AG20443 (cell line): ENCODE measurements around the gene NCLN.
"Not testable (repeated sequence)": the region's sequence is repeated elsewhere in the genome, so short reads cannot be mapped to it uniquely, and the experiment has no call there.

Source experiments
- DNase-seq: peaks from one replicate; pipeline ENCODE4 v3.0.0; 2012; ENCODE audit warnings: low spot score, mixed read lengths

NCLN gene

GRCh38 chr19:3185461-3186159 is at the start of gene NCLN:
NCLN (plus strand) TSS chr19:3185930; CDS start chr19:3186031, 101 bp downstream.
- DNase-seq, result peak; percentile 96

GRCh38 chr19:3135961-3136683 is 49.6 kb upstream of the NCLN start, which contains the start of gene GNA15:
GNA15 (plus strand) TSS chr19:3136033; CDS start chr19:3136451, 418 bp downstream.
- no peak for DNase-seq

- DNase-seq, result no peak
Observed at GRCh38 chr19:3136684-3137055, 49.1 kb upstream of the NCLN start.

GRCh38 chr19:3137119-3137518 is 48.6 kb upstream of the NCLN start:
- DNase-seq, result no peak

GRCh38 chr19:3138268-3138667 is 47.5 kb upstream of the NCLN start:
- DNase-seq, result no peak

GRCh38 chr19:3140667-3141038 is 45.1 kb upstream of the NCLN start:
- DNase-seq, result no peak

- peak; percentile 93 for DNase-seq
Observed at GRCh38 chr19:3142292-3142670, 43.4 kb upstream of the NCLN start.

- DNase-seq, result no peak
Observed at GRCh38 chr19:3142781-3143337, 42.9 kb upstream of the NCLN start.

- DNase-seq, result no peak
Observed at GRCh38 chr19:3145909-3146676, 39.6 kb upstream of the NCLN start.

- DNase-seq, result no peak
Observed at GRCh38 chr19:3146677-3147100, 39.0 kb upstream of the NCLN start.

- no peak for DNase-seq
Observed at GRCh38 chr19:3148503-3148902, 37.2 kb upstream of the NCLN start.

- DNase-seq, result no peak
Observed at GRCh38 chr19:3149089-3149488, 36.6 kb upstream of the NCLN start.

- no peak for DNase-seq
Observed at GRCh38 chr19:3149526-3150505, 35.9 kb upstream of the NCLN start.

GRCh38 chr19:3150739-3151329 is 34.9 kb upstream of the NCLN start:
- DNase-seq, result no peak

GRCh38 chr19:3151563-3152418 is 33.9 kb upstream of the NCLN start:
- no peak for DNase-seq

- DNase-seq, result no peak
Observed at GRCh38 chr19:3152419-3152780, 33.3 kb upstream of the NCLN start.

GRCh38 chr19:3153286-3154230 is 32.2 kb upstream of the NCLN start:
- no peak for DNase-seq

- not testable (repeated sequence) for DNase-seq
Observed at GRCh38 chr19:3154447-3154846, 31.3 kb upstream of the NCLN start.
